HG03103 (cell line): ENCODE results near the gene MLIP.
"Not testable (repeated sequence)": the region's sequence is repeated elsewhere in the genome, so short reads cannot be mapped to it uniquely, and the experiment has no call there.

Source experiments
- ATAC-seq: cut with Tn5 transposase; IDR thresholded peaks from one replicate; pipeline ENCODE4 v1.9.1; 2021; ENCODE audit warnings: low read depth; ENCODE audit not compliant: unreplicated experiment

The MLIP gene

DNA sequence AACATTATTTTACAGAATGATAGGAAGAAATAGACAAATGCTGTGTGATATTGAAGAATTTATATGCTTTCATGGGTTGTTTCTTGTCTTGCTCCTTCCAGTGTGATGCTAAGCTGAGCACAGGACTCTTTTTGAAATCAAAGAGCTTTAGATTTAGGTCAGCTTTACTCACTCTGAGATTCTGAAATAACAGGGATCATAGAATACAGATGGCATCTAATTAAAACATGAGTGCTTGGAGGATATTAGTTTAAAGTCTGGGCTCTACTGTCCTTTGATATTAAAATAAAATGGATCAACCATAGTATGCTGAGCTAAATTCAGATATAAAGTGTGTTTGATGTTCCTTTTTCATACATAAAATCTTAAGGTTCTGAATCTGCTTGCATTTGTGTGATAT lies 29.6 kb downstream of the MLIP start:
- no peak for ATAC-seq

DNA sequence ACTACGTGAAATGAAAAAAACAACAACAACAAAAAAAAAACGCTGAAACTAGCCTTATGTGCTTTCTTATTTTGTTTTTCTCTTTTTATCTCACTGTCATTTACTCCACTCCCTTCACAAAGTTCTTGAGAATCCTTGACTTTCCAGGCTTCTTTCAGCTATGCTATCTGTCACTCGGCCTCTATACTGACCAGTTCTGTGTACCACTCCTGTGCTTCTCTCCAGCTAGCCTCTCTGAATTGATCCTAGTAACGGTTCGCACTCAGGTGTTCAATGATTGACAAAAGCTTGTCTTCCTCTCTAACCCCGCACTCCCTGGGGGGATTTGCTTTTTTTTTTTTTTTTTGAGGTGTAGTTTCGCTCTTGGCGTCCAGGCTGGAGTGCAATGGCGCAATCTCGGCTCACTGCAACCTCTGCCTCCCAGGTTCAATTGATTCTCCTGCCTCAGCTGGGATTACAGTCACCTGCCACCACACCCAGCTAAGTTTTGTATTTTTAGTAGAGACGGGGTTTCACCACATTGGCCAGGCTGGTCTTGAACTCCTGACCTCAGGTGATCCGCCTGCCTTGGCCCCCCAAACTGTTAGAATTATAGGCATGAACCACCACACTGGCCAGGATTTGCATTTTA lies 31.8 kb downstream of the MLIP start:
- no peak for ATAC-seq

DNA sequence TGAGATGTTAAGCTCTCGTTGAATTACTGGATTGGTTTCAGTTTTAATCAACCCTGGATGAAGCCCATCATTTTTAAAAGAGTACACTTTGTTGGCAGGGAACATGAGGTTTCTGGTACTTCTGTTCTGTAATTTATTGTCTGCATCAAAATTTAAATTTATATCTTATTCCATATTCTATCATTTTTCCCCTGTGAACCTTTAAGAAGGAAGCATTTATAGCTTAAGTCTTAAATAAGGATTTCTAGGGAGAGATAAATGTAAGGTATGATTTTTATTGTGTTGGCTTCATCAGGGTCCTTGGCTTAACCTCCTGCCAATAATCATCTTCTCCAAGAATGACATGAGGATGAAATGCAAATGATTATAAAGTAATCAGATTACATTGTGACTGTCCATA lies 40.6 kb downstream of the MLIP start:
- ATAC-seq: no peak

DNA sequence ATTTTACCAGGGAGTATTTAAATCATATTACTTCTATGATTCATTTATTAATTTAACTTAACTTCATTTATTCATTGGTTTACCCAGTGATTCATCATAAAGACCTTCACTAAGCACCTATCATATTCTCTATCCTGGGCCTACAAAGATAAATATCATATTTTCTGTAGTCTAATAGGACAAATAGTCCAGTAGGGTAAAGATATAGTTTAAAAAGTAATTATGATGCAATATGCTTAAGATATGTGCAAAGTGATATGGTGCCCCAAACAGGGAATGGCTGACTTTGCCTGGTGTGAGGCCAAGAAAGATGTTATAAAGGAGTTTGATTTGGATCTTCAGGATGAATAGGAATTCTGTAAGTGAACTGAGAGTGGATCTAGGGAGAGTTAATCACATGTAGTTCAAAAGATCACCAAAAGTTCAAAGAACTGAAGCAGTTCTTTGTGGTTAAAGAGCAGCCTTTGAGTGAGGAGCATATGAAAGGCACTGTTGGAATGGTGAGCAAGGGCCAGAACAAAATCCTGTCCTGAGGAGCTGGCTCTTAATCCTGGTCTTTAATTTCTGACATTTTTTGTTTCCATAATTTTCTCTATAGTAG lies 45.5 kb downstream of the MLIP start:
- no peak for ATAC-seq

DNA sequence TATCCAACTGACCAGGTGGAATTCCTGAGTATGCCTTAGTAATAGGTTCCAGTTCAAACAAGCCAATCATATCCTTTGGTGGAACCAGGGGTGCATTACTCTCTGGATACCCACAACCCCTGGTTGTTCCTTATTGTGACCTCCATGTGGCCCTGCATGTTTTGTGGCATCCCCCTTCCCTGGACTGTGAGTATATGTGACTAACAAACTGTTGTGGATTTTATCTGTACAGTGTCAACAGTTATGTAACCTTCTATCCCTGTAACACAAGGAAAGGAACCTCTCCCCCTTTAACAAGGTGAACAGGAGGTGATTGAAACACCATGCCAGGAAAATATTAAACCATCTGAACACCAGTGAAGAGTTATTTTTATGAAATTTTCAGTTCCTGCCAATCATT lies 46.2 kb downstream of the MLIP start:
- no peak for ATAC-seq

DNA sequence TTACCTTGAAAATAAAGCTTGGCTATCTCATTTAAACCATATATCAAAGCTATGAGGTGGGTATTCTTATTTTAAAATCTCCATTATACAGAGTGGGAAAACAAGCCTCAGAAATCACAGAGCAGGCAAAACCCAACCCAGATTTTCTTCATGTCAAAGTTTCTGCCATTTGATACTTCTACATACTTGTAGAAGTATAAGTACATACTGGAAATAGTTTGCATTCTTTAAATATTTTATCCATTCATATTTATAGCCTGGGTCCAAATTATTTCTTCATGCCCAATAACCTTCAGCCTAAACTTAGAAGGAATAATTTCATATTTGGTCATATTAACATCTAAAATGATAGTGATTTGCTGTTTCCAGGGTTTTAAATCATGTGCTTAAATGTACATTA lies 61.8 kb downstream of the MLIP start:
- no peak for ATAC-seq

DNA sequence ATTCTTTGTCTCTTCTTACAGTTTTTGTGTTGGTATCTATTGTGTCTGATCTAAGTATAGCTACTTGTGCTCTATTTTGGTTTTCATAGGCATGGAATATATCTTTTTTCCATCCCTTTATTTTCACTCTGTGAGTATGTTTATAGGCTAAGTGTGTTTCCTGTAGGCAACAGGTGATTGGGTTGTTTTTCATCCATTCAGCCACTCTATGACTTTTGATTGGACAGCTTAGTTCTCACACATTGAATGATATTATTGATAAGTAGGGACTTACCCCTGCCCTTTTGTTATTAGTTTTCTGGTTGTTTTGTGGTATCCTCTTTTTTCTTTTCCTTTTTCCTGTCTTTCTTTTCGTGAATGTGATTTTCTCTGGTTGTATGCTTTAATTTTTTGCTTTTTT lies 67.9 kb downstream of the MLIP start:
- ATAC-seq: no peak

DNA sequence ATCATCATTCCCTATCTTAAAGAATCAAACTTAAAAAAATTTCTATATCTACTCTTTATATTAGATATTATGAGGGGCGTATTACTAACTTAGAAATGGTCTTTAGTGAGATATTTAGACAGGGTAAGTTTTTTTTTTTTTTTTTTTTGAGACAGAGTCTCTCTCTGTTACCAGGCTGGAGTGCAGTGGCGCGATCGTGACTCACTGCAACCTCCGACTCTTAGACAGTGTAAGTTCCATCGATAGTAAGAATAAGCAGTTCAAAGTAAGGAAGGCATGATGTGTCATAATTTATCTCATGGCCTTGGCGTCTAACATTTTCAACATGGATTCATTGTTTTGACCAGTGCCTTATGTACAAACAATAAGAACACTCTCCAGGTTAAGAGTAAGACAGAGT lies 72.4 kb downstream of the MLIP start:
- ATAC-seq: no peak

DNA sequence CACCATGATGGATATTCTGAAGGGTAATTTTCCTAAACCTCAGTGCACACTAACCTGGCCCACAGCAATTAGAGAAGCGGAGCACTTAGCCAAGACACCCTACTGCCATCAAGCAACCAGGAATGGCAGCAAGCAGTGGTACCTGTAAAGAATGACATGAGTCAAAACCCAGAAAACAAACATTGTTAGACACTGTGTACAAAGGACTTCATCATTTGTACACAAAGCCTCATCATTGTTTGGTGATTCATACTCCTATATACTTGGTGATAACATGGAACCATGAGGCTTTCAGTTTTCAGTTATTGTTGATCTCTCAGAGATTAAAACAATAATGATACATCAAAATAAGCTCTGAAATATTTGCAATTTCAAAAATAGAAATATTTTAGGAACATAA lies 74.6 kb downstream of the MLIP start:
- no peak for ATAC-seq

DNA sequence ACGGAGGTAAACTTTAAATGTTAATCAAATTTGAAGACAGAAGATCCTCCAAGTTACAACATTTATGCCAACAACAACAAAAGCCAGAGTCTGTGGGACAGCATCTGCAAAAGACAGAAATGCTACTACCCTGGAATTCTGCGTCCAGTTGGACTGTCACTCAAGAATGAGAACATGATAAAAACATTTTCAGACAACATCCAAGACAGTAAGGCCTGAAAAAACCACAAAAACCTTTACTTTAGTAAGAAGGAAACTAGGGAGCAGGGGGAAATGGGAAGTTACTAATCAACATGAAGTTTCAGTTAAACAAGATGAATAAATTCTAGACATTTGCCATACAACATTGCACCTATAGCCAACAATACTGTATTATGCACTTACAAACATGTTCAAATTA lies 77.6 kb downstream of the MLIP start:
- ATAC-seq: no peak

DNA sequence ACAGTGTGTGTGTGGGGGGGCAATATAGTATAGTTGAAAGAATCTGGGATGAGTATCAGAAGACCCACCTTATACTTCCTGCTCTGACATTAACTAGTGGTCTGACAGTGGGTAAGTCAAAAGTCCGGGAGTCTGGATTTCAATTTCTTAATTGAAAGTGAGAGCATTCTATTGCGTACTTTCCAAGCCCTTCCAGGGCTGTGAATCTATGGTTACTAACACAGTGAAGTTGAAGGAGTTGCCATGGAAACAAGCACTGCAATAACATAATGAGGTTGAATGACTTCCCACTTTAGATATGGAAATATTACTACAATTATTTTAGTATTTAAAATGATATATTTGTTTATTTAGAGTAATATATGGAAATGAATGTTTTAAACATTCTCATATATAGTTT lies 80.2 kb downstream of the MLIP start:
- no peak for ATAC-seq

DNA sequence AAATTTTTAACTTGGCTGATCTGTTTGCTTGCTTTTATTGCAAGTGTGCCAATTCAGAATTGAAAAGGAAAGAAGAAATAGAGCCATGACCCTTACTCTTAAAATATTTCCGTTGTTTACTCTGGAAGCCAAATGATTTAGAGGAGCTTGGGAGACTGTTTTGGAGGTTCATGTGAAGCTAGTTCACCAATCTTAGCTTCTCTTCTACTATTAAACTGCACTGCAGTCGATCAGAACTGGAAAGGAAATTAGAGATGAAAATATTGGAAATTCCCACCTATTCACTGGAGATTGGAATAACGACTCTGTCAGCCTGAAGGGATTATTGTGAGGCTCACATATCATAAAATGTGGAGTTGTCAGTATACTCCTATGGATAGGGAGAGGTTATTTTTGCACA lies 81.8 kb downstream of the MLIP start:
- no peak for ATAC-seq

DNA sequence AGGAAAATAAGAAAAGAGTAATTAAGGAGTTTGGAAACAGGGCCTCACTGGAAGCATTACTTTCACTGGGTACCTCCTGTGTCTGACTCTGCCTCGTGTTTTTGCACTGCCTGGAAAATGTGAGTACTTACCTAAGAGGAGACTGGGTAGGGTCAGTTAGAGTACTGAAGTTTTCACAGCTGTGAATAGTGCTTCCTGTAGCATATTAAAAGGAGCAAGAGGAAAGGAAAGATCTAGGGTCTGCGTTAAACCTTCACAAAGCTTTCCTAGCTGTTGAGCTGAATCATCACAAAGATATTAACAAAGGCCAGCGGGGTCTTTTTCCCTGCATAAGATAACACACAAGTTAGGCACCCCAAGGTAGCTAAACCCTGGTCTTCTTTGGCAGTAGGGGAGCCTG lies 82.3 kb downstream of the MLIP start:
- no peak for ATAC-seq

DNA sequence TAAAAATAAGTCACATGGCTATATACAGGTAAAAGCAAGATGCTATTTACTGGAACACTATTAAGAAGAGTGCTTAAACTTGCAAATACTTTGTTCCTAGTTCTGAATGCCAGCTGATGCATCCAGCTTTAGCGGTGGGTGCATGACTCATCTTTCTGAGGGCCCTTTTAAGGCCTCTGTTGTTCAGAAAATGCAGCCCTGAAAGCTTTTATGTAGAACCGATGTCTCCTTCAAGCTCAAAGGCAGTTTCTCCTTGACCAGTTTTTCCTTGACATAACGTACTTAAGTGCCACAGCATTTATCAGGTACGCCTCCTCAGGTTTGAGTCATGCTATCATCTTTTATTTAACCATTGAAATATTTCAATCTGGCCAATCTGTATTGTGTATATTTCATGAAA lies 82.8 kb downstream of the MLIP start:
- ATAC-seq: no peak

DNA sequence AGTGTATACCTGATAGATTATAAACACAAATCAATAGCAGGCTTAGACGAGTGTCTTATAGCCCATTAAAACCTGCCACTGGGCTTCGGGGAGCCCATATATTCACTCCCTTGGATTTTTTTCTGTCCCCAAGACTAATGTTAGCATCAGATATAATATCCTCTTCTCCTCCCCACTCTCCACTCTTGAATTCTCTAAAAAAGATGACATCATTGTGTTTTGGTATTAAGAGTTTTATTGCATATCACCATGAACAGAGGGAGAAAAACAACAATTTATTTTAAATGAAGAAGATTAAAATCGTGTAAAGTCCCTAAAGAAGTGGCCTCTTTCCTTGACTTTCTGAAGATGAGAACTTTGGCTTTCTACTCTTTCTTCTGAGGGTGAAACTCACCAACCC lies 84.4 kb downstream of the MLIP start:
- no peak for ATAC-seq

DNA sequence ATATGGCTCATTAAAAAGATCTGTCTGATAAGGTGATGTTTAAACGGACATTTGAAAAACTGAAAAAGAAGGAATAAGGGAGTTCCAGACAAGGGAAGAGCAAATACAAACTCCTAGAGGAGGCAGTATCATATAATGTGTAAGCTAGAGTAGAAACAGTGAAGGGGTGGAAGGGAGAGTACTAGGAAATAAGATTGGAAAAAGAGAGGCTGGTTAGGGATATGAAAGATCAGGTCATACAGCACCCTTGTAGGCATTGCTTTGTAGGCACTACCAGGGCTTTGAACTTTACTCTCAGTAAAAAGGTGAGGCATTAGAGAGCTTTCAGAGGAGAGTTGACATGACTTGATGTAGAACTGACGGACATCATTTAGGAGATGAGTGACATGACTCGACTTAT lies 85.7 kb downstream of the MLIP start:
- no peak for ATAC-seq

DNA sequence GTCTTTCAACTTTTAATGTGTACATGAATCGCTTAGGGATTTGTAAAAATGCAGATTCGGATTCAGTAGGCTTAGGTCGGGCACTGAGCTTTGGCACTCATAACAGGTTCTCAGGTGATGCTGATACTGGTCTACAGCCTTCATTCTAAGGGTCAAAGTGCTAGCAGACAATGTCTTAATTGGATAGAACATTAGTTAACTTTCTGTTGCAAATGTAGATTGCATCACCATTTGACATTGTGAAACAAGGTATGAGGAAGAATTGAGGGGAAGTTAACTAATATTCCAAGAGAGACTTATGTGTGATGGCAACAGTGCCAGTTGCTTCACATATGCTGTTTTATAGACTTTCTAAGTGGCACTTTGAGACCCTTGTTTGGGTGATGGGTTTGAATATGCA lies 86.9 kb downstream of the MLIP start:
- no peak for ATAC-seq

DNA sequence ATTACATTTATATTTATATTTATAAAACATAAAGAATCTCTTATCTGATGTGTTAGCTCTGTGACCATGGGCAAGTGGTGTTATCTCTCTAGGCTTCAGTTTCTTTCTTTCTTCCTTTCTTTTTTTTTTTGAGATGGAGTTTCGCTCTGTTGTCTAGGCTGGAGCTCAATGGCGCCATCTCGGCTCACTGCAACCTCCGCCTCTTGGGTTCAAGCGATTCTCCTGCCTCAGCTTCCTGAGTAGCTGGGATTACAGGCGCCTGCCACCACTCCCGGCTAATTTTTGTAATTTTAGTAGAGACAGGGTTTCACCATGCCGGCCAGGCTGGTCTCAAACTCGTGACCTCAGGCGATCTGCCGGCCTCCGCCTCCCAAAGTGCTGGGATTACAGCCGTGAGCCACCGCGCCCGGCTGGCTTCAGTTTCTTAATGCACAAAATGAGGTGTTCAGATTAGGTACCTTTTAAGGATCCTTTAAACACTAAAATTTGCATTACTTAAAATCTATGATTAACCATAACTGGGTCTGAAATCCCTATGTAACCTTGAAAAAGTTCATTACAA lies 92.3 kb downstream of the MLIP start:
- not testable (repeated sequence) for ATAC-seq

DNA sequence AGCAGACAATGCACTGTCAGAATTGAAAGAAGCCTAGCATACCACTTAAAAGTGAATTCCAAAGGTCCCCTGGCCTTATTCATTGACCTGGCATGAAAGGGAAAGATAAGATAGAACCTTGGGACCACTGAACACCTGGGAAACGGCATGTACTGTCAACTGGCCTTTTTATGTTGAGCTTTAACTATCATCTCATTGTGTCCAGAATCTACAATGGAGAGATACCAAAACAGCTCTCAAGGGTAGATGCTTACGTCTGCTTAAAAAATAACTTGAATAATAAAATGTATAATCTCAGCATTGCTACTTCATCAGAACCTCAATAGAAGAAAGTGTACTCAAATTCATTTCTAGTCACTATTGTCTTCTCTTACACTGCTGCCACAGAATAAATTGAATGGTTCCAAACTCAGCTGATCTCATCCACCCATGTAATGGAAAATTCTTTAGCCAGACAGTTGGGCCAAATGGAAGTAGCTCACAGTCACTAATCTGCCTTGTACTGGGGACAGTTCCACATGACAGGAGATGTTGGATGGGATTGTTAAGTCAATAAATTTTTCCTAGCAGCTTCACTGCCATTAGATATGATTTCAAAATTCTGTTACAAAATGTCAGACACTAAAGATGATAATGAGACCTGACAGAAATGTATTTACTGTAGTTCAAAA lies 93.8 kb downstream of the MLIP start:
- no peak for ATAC-seq

DNA sequence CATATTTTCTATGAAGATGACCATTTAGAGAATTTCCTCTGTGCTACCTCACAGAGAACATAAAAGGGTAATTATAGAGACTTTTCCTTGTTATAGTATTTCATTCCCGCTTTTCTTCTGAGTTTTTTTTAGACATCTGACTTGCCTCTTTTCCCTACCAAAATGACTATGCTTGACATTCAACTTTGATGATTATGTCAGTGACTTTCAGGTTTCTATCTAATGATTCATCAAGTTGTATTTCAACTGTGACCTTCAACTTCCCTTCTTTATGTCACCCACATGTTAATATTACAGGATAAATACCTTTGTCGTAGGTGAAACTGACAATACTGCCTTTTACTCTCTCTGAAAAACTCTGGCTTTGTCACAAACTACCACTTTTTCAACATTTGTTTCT lies 95.3 kb downstream of the MLIP start:
- no peak for ATAC-seq

DNA sequence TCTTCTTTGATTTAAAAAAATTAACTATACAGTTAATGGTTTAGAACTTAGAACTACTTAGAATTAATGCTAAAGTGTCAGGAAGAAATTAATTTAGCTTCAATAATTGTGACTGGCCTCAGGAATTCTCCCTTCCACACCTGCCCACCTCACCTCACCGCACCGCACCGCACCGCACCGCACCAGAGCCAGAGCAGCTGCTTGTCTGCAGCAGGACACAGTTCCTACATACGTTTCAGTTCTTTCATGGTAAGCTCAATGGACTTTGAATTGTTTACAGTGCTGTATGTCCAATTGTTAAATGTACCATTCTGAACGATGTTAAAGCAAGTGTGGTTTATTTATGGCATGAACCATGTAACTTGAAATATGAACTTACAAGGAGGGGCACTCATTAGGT lies 98.7 kb downstream of the MLIP start:
- not testable (repeated sequence) for ATAC-seq

DNA sequence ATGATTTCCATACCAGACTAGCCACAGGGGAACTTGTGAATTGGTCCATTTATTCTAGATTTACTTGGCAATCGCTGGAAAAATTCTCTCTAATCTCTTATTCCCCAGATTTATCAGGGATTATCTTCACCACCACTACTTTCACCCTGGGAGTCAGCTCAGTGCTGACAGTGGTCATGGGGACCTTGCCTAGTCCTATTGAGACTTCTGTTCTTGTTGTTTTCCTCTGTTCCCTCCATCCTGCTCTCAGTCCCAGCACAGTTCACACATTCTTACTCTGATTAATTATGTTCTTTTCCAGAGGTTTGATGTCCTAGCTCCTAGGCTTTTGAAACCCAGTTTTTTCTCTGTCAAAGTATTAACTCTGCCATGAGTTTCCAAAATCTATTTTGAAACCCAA lies 103.0 kb downstream of the MLIP start:
- no peak for ATAC-seq
